ENCODE measurements around the gene OR51A2. TPM values are rescaled to one million over a fixed set of nuclear protein-coding genes. Genes with fewer than 3 reads are reported as not detected.
"Not testable (repeated sequence)": the region's sequence is repeated elsewhere in the genome, so short reads cannot be mapped to it uniquely, and the experiment has no call there.

Gene OR51A2, protein sequence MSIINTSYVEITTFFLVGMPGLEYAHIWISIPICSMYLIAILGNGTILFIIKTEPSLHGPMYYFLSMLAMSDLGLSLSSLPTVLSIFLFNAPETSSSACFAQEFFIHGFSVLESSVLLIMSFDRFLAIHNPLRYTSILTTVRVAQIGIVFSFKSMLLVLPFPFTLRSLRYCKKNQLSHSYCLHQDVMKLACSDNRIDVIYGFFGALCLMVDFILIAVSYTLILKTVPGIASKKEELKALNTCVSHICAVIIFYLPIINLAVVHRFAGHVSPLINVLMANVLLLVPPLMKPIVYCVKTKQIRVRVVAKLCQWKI
- polyA plus RNA-seq (ENCODE audit: low read depth in 6 of 6) = not detected

DNA sequence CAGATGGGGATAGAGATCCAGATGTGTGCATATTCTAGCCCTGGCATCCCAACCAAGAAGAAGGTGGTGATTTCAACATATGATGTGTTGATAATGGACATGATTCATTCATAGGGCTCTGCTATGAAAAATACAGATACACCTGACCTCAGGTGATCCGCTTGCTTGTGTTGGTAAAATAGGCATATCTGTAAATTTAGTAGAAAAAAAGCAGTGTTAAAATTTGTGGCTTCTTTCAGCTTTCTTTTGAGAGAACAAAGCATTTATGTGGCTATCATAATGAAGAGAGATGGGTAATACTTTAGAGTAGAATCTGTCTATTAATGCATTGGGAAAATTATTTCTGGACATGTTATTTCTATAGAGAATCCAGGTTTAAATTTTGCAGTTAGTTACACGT lies at the start of gene OR51A2:
TSS of gene OR51A2 (minus strand) at position 101 of the 400 bp plus-strand sequence. CDS start at position 101, 0 bp downstream.
- not testable (repeated sequence) for H3K4me1 Mint-ChIP-seq; H3K4me3 Mint-ChIP-seq; DNase-seq; H3K9me3 Mint-ChIP-seq; ATAC-seq (ENCODE audit: low read depth in 2 of 2); H3K27ac Mint-ChIP-seq; H3K36me3 Mint-ChIP-seq; H3K27me3 Mint-ChIP-seq

DNA sequence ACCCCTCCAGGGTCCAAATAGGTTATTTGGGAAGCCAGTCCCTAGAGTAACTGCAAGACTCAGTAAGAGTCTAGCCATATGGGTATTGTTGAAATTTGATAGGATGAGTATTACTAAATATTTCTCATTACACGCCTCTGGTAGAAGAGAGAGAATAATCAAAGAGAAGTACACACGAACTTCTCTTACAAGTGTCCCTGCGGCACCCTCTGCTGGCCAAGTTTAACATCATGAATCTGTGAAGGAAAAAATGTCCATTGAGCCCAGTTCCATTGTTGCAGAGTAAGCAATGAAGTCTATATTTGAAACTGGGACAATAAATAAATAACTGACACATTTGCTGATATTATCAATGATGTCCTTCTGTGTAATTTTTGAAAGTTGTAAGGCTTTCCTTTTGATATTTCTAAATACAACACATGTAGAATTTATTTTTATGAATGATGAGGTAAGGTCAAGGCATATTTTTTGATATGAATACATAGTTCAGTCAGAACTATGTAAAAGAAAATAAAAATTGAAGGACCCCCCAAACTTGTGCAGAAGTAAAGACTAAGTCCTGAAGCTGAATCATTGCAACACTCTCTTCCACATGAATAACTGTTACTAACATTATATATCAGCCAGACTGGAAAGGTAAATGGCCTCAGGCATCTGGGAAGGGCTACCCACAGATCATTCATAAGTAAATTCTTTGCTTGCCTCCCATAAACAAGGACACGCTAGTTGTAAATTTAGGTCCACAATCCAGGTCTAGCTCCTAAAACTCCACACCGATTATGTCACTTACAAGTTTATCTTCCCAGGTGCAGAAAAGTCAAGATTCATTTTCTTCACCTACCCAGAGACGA lies 49.1 kb upstream of the OR51A2 start:
- ATAC-seq (ENCODE audit: low read depth in 2 of 2) (no peak), DNase-seq (no peak)
- H3K27me3 Mint-ChIP-seq = peaks cover 0 to 18% (median 9%) of the 10 kb centered on the region in 3 donors
- H3K4me3 Mint-ChIP-seq = no peak overlapping the region
- H3K36me3 Mint-ChIP-seq = no peaks in the 10 kb centered on the region
- no peak overlapping the region for H3K27ac Mint-ChIP-seq
- H3K4me1 Mint-ChIP-seq = no peaks in the 10 kb centered on the region
- peaks cover 0 to 3% (median 0%) of the 10 kb centered on the region in 7 donors for H3K9me3 Mint-ChIP-seq

- H3K9me3 Mint-ChIP-seq = peaks cover 0 to 3% (median 0%) of the 10 kb centered on the region in 7 donors
Measured at GRCh38 chr11:4994551-4994950, 39.0 kb upstream of the OR51A2 start, which contains the start of gene OR51L1. Gene OR51L1 (plus strand): TSS chr11:4994851. CDS start chr11:4998983, 4,132 bp downstream.

DNA sequence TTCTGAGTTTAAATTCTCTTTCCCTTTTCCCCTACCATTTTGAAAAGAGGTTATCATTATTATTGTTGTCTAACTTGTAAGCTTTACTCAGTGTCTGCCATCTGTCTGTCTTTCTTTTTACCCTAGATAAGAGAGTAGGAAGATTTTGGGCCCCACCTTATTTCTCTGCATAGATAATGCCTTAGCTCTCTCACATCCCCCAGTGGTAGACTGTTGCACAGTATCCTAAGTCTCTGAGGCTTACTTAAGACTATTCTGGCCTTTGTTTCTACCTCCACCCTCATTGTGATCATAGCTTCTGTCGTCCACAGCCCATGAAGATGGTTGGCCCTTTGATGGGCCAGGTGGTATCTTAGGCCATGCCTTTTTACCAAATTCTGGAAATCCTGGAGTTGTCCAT lies 35.5 kb upstream of the OR51A2 start:
- no peak for ATAC-seq (ENCODE audit: low read depth in 2 of 2)
- Mint-ChIP-seq H3K36me3 (no peaks in the 10 kb centered on the region), H3K4me3 (no peak overlapping the region), H3K27ac (no peak overlapping the region), H3K9me3 (peaks cover 0 to 3% (median 0%) of the 10 kb centered on the region in 7 donors), H3K27me3 (peaks cover 0 to 11% (median 9%) of the 10 kb centered on the region in 3 donors), H3K4me1 (no peaks in the 10 kb centered on the region)
- no peak for DNase-seq

More at GRCh38 chr11:4994551-4994950, 39.0 kb upstream of the OR51A2 start, which contains the start of gene OR51L1:
- H3K36me3 Mint-ChIP-seq = no peaks in the 10 kb centered on the region
- H3K27ac Mint-ChIP-seq = no peak within 1 kb of the TSS
- peaks cover 8 to 10% (median 9%) of the 10 kb centered on the region in 3 donors for H3K27me3 Mint-ChIP-seq
- DNase-seq (no peak), ATAC-seq (ENCODE audit: low read depth in 2 of 2) (no peak)
- no peak within 1 kb of the TSS for H3K4me3 Mint-ChIP-seq
- H3K4me1 Mint-ChIP-seq = no peaks in the 10 kb centered on the region

DNA sequence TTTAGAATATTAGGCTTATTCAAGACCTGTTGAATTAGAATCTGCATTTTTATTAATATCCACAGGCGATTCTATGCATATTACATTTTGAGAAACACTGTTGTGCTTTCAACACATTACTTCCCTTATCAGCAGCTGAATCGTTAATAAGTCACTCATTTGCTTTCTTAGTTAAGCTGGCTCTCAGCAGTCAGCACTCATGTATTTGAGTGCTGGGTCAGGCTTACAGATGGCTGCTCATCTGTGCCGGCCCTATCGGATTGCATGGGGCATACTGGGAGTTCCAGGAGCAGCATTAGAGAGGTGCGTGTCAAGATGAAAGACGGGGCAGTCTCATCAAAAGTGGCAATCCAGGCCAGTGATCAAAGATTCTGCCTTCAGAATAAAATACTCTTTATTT lies 28.3 kb upstream of the OR51A2 start:
- H3K4me1 Mint-ChIP-seq = no peaks in the 10 kb centered on the region
- no peaks in the 10 kb centered on the region for H3K36me3 Mint-ChIP-seq
- no peak overlapping the region for H3K27ac Mint-ChIP-seq
- peaks cover 0 to 5% (median 0%) of the 10 kb centered on the region in 3 donors for H3K27me3 Mint-ChIP-seq
- no peak for DNase-seq
- ATAC-seq (ENCODE audit: low read depth in 2 of 2) = no peak
- no peaks in the 10 kb centered on the region for H3K9me3 Mint-ChIP-seq
- H3K4me3 Mint-ChIP-seq = no peak overlapping the region

DNA sequence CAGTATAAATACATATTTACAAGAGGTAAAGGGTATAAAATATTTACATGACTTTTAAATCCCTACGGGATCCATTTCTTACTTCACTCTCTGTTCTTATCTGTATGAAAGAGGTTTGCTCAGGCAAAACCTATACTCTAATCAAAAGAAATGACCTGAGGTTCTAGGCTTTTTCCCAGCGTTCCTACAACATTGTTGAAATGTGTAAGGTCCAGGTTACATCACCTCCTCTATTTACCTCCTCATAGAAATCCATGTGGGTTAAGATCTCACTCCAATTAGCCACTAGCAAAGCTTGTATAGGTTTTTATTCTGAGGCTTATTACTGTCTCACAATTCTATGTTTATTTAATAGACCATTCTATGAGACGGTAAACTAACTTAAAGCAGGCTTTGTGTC lies 27.2 kb upstream of the OR51A2 start:
- Mint-ChIP-seq H3K36me3 (no peaks in the 10 kb centered on the region), H3K4me1 (no peaks in the 10 kb centered on the region), H3K4me3 (no peak overlapping the region), H3K9me3 (peaks cover 0 to 5% (median 4%) of the 10 kb centered on the region in 7 donors), H3K27ac (no peak overlapping the region), H3K27me3 (peaks cover 0 to 11% (median 5%) of the 10 kb centered on the region in 3 donors)
- ATAC-seq (ENCODE audit: low read depth in 2 of 2) (no peak), DNase-seq (no peak)

- Mint-ChIP-seq H3K9me3 (peaks cover 0 to 11% (median 4%) of the 10 kb centered on the region in 7 donors), H3K27ac (no peak overlapping the region), H3K4me1 (no peaks in the 10 kb centered on the region), H3K4me3 (no peak overlapping the region), H3K27me3 (peaks cover 0 to 6% (median 5%) of the 10 kb centered on the region in 3 donors), H3K36me3 (no peaks in the 10 kb centered on the region)
- no peak for DNase-seq
- ATAC-seq (ENCODE audit: low read depth in 2 of 2) = no peak
Measured at GRCh38 chr11:4979036-4979435, 23.5 kb upstream of the OR51A2 start.

DNA sequence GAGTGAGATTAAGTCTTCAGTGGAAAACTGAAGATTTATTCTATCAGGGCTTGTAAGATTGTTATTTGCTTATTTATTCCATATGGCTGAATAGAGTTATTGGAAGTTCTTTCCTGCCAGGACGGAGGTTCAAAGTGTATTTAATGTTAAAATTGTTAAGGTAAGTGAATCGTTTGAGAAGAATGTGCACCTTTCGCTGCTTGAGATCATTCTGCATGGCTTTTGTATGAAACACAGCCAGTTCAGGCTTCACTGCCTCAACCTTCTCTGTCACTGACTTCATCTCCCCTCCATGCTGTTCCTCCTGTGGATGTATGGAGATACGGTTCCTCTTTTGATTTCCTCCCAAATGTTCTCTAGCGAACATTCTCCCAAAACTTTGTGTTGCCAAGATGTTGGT lies 19.9 kb upstream of the OR51A2 start:
- Mint-ChIP-seq H3K4me1 (no peaks in the 10 kb centered on the region), H3K27me3 (peaks cover 0 to 6% (median 5%) of the 10 kb centered on the region in 3 donors), H3K27ac (no peak overlapping the region), H3K4me3 (no peak overlapping the region), H3K9me3 (peaks cover 0 to 11% (median 4%) of the 10 kb centered on the region in 7 donors), H3K36me3 (no peaks in the 10 kb centered on the region)
- ATAC-seq (ENCODE audit: low read depth in 2 of 2) (no peak), DNase-seq (no peak)

DNA sequence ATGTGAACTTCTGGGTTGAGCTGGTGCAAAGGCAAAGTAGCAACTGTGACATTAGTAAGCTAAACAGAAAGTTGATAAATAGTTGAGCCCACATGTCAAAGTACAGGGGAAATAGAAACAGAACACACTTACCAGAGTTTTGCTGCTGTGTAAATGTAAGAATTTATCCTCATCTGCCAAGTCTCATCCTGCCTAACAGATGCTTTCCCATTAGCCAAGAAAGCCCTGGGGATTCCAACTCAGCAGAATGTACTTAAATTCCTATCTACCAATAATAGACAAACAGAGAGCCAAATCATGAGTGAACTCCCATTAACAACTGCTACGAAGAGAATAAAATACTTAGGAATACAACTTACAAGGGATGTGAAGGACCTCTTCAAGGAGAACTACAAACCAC lies 7.3 kb upstream of the OR51A2 start:
- Mint-ChIP-seq H3K4me3 (no peak overlapping the region), H3K27me3 (peaks cover 0 to 10% (median 0%) of the 10 kb centered on the region in 3 donors), H3K36me3 (peaks cover 0 to 5% of the 10 kb centered on the region in 2 donors), H3K9me3 (peaks cover 0 to 17% (median 6%) of the 10 kb centered on the region in 7 donors), H3K4me1 (no peaks in the 10 kb centered on the region), H3K27ac (no peak overlapping the region)
- ATAC-seq (ENCODE audit: low read depth in 2 of 2) (no peak), DNase-seq (no peak)

GRCh38 chr11:4960877-4961276 lies 5.4 kb upstream of the OR51A2 start:
- no peak for DNase-seq
- Mint-ChIP-seq H3K27me3 (peaks cover 0 to 8% (median 0%) of the 10 kb centered on the region in 3 donors), H3K4me1 (no peaks in the 10 kb centered on the region), H3K27ac (no peak overlapping the region), H3K4me3 (no peak overlapping the region), H3K9me3 (peaks cover 0 to 17% (median 6%) of the 10 kb centered on the region in 7 donors), H3K36me3 (peaks cover 0 to 5% of the 10 kb centered on the region in 2 donors)
- ATAC-seq (ENCODE audit: low read depth in 2 of 2) = no peak

DNA sequence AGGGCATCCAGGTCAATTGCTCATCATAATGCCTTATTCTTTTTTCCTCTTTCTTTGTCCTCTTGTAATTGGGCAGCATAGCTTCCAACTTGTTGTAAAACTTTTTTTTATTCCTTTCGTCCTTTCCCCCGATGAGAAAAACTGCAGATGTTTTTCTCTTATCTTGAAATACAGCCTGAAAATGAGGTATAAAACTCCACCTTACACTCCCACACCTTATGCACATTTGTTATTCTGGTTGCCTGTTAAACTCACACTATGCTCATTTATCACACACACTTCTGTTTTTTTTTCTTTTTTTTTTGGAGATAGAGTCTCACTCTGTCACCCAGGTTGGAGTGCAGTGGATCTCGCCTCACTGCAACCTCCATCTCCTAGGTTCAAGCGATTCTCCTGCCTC lies 1.9 kb upstream of the OR51A2 start:
- H3K9me3 Mint-ChIP-seq = peaks cover 0 to 3% (median 0%) of the 10 kb centered on the region in 7 donors
- ATAC-seq (ENCODE audit: low read depth in 2 of 2) (no peak), DNase-seq (no peak)
- H3K4me3 Mint-ChIP-seq = peak overlapping the region in 1 of 8 donors; percentile 67
- H3K27ac Mint-ChIP-seq = no peak overlapping the region
- H3K4me1 Mint-ChIP-seq = no peaks in the 10 kb centered on the region
- no peaks in the 10 kb centered on the region for H3K36me3 Mint-ChIP-seq
- peaks cover 0 to 7% (median 0%) of the 10 kb centered on the region in 3 donors for H3K27me3 Mint-ChIP-seq

- Mint-ChIP-seq H3K9me3 (peaks cover 0 to 2% (median 0%) of the 10 kb centered on the region in 7 donors), H3K4me1 (no peaks in the 10 kb centered on the region), H3K36me3 (no peaks in the 10 kb centered on the region), H3K4me3 (no peak within 1 kb of the TSS), H3K27me3 (no peaks in the 10 kb centered on the region), H3K27ac (no peak within 1 kb of the TSS)
- ATAC-seq (ENCODE audit: low read depth in 2 of 2) = no peak
- DNase-seq = no peak
Measured at GRCh38 chr11:4947505-4947904, 8.0 kb downstream of the OR51A2 start, which contains the start of gene OR51A4. Gene OR51A4 (minus strand): TSS chr11:4947605. CDS start chr11:4947100, 505 bp downstream.

GRCh38 chr11:4936745-4937144 lies 18.8 kb downstream of the OR51A2 start:
- Mint-ChIP-seq H3K4me3 (no peak overlapping the region), H3K4me1 (no peaks in the 10 kb centered on the region), H3K9me3 (peaks cover 0 to 8% (median 0%) of the 10 kb centered on the region in 7 donors), H3K36me3 (no peaks in the 10 kb centered on the region), H3K27ac (no peak overlapping the region), H3K27me3 (peaks cover 7 to 11% (median 10%) of the 10 kb centered on the region in 3 donors)
- no peak for DNase-seq
- no peak for ATAC-seq (ENCODE audit: low read depth in 2 of 2)
